Measurements from ENCODE around the gene FAM168B.
"Not testable (repeated sequence)": the region's sequence is repeated elsewhere in the genome, so short reads cannot be mapped to it uniquely, and the experiment has no call there.

The FAM168B gene

DNA sequence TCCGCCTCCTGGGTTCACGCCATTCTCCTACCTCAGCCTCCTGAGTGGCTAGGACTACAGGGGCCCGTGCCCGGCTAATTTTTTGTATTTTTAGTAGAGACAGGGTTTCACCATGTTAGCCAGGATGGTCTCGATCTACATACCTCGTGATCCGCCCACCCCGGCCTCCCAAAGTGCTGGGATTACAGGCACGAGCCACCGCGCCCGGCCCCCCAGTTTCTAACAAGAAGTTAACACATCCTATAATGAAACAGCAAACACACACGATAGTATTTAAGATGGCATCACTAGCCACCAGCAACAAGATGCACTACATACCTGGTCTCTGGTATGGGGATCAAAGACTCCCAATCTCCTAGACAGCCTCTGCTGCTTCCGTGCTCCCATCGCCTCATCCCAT, 17.7 kb downstream of the FAM168B start:
- Mint-ChIP-seq H3K36me3 (peaks cover 16% of the 10 kb centered on the region), H3K4me1 (peaks cover 58% of the 10 kb centered on the region)
- not testable (repeated sequence) for H3K4me3 Mint-ChIP-seq, H3K9me3 Mint-ChIP-seq, H3K27me3 Mint-ChIP-seq, H3K27ac Mint-ChIP-seq

DNA sequence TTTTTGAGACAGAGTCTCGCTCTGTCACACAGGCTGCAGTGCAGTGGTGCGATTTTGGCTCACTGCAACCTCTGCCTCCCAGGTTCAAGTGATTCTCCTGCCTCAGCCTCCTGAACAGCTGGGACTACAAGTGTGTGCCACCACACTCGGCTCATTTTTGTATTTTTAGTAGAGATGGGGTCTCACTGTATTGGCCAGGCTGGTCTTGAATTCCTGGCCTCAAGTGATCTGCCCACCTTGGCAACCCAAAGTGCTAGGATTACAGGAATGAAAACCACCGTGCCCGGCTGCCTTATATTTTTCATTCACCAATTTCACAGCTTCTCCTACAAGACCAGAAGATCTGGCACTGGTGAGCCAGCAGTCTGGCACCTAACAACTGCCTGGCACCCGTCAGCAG, 25.1 kb downstream of the FAM168B start:
- H3K4me3 Mint-ChIP-seq, H3K27ac Mint-ChIP-seq, H3K9me3 Mint-ChIP-seq, H3K27me3 Mint-ChIP-seq: not testable (repeated sequence)
- peaks cover 20% of the 10 kb centered on the region for H3K36me3 Mint-ChIP-seq
- H3K4me1 Mint-ChIP-seq: peaks cover 52% of the 10 kb centered on the region

DNA sequence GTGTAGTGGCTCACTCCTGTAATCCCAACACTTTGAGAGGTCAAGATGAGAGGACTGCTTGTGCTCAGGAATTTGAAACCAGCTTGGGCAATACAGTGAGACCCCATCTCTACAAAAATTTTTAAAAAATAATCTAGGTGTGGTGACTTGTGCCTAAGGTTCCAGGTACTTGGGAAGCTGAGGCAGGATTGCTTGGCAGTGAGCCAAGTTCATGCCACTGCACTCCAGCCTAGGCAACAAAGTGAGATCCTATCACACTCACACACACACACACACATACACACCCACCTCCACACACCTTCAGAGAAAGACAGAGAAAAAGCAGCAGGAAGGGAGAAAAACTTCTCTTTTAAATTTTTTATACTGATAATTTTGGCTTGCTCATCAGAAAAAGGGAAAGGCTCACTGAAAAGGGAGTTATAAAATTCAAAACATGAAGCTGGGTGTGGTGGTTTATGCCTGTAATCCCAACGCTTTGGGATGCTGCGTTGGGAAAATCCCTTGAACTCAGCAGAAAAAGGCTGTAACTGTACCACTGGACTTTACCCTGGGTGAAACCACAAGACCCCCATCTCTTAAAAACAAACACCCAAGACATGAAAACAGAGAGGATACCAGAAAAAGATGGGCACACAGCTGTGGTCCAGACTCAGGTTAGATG, 25.7 kb downstream of the FAM168B start:
- H3K27me3 Mint-ChIP-seq: no peaks in the 10 kb centered on the region
- H3K36me3 Mint-ChIP-seq: peaks cover 20% of the 10 kb centered on the region
- no peak overlapping the region for H3K4me3 Mint-ChIP-seq
- peaks cover 52% of the 10 kb centered on the region for H3K4me1 Mint-ChIP-seq
- no peak overlapping the region for H3K27ac Mint-ChIP-seq
- no peaks in the 10 kb centered on the region for H3K9me3 Mint-ChIP-seq

DNA sequence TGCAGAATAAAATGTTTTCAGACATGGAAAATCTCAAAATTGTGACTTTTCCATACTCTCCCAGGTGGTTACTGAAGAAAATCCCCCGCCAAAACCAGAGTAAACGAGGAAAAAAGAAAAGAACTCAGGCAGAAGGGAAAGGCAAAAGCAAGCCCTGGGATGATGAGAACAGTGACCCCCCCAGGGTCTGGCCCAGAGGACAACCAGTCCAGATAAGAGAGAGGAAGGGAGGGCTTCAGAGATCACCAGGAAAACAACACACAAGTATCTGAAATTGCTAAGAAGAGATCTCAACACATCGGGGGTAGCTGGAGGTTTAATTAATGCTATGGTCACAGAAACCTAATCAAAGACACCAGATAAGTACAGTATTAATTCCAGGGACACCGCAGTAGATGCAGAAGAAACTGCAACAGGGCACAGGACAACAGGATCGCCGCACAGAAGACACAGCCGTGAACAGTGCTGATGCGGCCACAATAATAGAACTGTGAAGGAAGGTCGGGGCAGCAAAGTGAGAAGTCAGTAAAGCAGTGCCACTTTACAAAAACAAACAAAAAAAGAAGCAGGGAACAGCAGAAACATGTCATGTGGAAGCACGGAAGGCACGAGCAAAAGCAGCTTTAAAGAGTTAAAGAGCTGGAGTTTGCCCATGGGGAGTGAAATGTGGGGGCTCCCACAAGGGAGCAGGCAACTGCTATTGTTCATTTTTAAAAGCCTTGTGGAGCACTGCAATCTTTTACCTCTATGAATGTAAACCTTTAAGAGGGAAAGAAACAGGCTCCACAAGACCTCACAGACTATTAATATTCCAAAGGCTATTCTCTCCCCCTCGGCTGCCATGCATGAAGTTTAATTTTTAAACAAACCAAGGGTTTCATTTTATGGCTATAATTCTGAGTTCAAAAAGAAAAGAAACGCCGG, 28.4 kb downstream of the FAM168B start:
- H3K27ac Mint-ChIP-seq: peak overlapping the region; percentile 18
- H3K4me3 Mint-ChIP-seq: no peak overlapping the region
- H3K36me3 Mint-ChIP-seq: peaks cover 14% of the 10 kb centered on the region
- no peaks in the 10 kb centered on the region for H3K27me3 Mint-ChIP-seq
- H3K4me1 Mint-ChIP-seq: peaks cover 49% of the 10 kb centered on the region
- no peaks in the 10 kb centered on the region for H3K9me3 Mint-ChIP-seq

DNA sequence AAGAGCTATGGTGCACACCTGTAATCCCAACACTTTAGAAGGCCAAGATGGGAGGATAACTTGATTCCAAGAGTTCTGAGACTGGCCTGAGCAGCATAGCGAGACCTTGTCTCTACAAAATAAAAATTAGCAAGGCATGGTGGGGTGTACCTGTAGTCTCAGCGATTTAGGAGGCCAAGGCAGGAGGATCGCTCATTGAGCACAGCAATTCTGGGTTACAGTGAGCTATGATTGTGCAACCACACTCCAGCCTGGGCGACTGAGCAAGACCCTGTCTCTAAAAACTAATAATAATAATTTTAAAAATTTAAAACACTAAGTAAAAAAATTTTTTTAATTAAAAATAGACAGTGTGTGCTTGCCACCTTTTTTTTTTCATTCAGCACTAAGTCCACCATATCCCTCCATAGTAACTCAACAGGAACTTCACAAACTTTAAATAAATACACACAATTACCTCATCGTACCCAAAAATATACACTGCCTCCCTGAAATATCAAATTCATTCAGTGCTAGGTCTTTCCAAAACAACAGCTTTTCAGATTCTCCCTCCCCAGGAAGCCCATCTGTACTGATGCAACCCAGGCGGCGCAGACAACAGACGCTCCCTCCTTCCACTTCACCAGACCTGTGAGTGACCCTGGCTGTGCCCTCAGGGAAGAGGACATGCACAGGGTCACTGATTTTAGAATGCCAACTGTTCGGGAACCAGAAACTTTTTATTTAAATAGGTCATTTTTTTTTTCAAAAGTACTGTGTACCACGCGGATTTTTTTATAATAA, 29.6 kb downstream of the FAM168B start:
- Mint-ChIP-seq H3K27ac (no peak overlapping the region), H3K4me1 (peaks cover 49% of the 10 kb centered on the region), H3K9me3 (no peaks in the 10 kb centered on the region), H3K4me3 (no peak overlapping the region), H3K36me3 (peaks cover 14% of the 10 kb centered on the region), H3K27me3 (no peaks in the 10 kb centered on the region)

DNA sequence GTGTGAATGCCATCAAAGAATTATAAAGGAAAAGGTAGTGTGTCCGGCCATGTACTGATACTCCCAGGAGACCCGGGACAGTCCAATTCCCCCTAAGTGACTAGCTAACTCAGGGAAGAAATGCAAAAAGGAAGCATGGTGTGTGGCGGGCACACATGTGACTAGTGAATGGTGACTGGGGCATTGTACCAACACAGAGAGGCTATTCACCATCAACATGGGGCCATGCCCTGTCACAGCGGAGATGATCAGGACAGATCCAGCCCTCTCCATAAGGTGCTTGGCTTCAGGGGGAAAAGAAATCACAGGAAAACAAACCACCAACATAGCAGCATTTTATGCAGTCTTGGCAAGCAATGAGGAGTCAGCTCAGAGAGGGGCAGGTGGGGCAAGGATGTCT, 34.3 kb downstream of the FAM168B start:
- no peaks in the 10 kb centered on the region for H3K9me3 Mint-ChIP-seq
- H3K4me1 Mint-ChIP-seq: peaks cover 34% of the 10 kb centered on the region
- peaks cover 8% of the 10 kb centered on the region for H3K36me3 Mint-ChIP-seq
- H3K4me3 Mint-ChIP-seq: no peak overlapping the region
- H3K27me3 Mint-ChIP-seq: no peaks in the 10 kb centered on the region
- H3K27ac Mint-ChIP-seq: no peak overlapping the region

DNA sequence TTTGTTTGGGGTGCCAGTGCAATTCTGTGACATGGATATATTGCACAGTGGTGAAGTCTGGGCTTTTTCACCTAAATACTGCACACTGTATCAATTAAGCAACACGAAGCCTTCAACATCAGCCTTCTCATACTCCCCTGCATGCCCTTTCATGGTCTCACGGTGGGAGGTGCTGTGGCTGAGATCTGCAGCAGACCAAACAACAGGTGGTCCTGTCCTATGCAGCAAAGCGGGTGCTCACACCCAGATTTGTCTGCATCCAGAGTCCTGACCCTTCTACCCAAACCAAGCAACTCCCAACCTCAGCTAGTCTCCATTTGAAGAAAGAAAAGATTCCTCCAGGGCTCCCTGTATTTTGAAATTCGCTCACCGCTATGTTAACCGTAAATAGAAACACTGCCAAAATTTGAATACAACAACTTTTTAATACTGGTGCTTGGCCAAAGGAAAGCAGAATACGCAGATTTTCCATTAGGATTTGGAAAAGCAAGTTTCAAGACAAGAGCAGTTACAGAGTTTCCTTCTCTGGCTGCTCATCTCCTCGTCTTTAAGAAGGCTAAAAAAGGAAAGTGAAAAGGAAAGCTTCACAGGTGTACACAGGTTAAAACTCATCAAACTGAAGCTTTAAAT, 34.9 kb downstream of the FAM168B start:
- Mint-ChIP-seq H3K36me3 (peaks cover 9% of the 10 kb centered on the region), H3K4me3 (no peak overlapping the region), H3K4me1 (peaks cover 31% of the 10 kb centered on the region), H3K27me3 (no peaks in the 10 kb centered on the region), H3K9me3 (no peaks in the 10 kb centered on the region), H3K27ac (peak overlapping the region; percentile 65)

DNA sequence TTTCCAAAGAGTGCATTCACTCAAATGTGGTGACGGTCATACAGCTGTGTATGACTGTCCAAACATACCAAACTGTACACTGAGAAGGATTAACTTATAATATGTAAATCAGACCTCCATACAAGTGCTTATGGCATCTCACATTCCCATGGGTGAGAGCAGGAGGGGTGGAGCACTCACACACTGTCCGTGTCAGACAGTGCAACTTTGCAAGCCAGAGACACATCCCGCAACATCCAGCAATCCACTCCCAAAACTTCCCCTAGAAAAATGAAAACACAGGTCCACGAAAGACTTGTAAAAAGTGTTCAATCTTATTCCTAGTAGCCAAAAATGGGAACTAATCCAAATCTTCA, 36.4 kb downstream of the FAM168B start:
- no peaks in the 10 kb centered on the region for H3K9me3 Mint-ChIP-seq
- H3K27ac Mint-ChIP-seq: peak overlapping the region; percentile 47
- H3K36me3 Mint-ChIP-seq: peaks cover 17% of the 10 kb centered on the region
- H3K4me1 Mint-ChIP-seq: peaks cover 27% of the 10 kb centered on the region
- H3K27me3 Mint-ChIP-seq: no peaks in the 10 kb centered on the region
- no peak overlapping the region for H3K4me3 Mint-ChIP-seq

DNA sequence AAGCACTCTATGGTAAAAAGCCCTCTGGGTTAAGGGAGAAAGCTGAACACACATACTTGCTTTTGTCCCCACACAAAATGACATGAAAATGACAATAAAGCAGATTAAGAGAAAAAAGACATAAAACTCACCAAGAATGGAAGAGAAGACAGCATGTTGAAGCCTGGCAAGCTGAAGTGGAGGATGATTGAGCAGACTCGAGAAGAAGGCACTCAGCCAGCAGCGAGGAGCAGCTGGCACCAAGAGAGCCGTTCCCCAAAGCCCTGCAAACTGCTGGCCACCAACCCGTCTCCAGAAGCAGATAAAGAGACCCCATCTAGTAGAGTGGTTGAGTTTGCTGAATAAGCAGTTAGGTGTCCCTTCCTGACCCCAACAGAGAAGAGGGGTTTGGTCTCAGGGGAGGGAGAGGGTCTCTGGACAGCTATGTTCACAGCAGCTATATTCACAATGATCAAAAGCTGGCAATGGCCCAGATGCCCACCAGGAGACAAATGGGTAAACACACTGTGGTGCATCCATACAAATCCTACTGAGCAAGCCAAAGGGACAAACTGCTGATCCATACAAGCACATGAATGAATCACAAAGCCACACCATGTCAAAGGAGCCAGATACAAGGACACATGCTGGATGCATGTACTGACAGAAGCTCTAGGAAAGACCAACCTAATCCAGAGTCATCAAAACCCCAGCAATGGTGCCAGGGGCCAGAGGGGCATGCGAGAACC, 36.9 kb downstream of the FAM168B start:
- no peaks in the 10 kb centered on the region for H3K9me3 Mint-ChIP-seq
- no peak overlapping the region for H3K4me3 Mint-ChIP-seq
- H3K36me3 Mint-ChIP-seq: peaks cover 20% of the 10 kb centered on the region
- H3K4me1 Mint-ChIP-seq: peaks cover 24% of the 10 kb centered on the region
- peak overlapping the region; percentile 66 for H3K27ac Mint-ChIP-seq
- no peaks in the 10 kb centered on the region for H3K27me3 Mint-ChIP-seq

DNA sequence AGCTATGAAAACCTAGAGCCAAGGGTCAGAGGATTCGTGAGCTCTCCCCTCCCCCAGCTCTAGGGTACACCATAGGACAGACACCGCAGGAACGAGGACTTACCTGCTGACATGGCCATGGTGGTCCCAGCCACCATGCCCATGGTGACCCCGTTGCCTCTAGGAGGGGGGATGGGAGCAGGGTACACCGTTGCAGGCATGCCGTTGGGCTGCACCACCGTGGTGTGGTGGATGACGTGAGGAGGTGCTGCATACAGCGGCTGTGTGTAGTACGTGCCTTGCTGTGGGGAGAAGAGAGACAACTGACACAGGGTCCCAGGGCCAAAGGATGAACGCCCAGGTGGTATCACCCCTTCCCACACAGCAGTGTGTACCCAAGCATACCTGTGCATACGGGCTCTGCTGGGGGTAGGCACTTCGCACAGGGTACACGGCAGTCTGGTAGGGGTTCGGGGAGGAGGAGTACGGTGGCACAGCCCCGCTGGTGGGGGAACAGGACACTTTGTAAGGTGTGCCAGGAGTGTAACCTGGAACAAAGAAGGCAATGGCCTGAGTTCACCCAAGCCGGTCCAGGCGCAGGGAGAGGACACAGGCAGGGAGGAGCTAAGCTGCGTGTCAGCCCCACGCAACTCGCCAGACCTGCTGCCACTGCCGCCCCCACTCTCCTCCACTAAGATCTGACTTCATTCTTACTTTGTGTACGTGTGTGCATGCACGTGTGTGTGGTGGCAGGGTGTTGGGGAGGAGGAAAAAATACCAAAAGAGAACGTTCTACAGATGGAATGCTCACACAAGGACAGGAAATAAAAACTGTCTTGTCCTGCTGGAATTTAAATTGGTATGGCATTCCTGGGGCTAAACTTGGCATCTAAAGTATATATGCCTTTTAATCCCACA, 37.8 kb downstream of the FAM168B start:
- Mint-ChIP-seq H3K4me1 (peaks cover 20% of the 10 kb centered on the region), H3K36me3 (peaks cover 18% of the 10 kb centered on the region), H3K9me3 (no peaks in the 10 kb centered on the region), H3K27ac (no peak overlapping the region), H3K4me3 (no peak overlapping the region), H3K27me3 (no peaks in the 10 kb centered on the region)

DNA sequence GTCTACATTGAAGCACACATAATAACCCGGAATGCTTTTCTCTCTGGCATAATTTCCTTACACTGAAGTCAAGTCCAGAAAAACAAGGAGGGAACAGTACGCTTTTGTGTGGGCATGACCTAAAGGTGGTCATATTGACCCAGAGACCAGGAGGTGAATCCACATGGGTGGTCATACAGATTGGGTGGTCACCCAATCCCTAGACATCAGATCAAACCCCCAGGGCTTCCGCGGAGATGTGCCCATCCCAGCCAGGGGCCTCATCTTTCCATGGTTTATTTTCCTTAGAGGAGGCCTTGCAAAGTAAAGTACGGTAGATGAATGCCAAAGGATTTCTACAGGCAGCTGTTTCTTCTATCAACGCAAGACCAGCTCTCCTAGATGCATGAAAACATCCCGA, 38.8 kb downstream of the FAM168B start:
- Mint-ChIP-seq H3K4me3 (no peak overlapping the region), H3K9me3 (no peaks in the 10 kb centered on the region), H3K4me1 (peaks cover 18% of the 10 kb centered on the region), H3K36me3 (peaks cover 17% of the 10 kb centered on the region), H3K27ac (no peak overlapping the region), H3K27me3 (no peaks in the 10 kb centered on the region)

DNA sequence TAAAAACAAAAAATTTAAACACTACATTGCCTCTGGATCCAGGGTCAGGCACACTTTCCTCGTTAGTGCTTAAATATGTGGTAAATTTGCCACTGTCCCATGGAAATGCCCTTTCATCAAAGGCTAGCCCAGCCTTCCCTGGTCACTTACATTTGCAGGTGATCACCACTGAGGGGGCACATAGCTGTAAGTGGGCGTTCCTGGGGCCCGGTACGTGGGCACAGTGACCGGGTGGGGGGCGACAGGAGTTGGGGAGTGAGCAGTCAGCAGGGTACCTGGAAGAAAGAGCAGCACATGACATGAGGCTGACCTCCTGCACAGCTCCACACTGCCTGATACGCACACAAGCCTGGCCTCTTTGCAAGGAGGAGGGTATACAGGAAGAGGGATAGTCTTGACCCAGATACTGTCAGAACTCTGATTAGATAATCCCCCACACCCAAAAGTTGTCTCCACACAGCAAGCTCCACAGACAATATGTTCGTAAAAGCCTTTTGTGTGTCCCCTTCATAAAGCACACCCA, 40.5 kb downstream of the FAM168B start:
- Mint-ChIP-seq H3K9me3 (no peaks in the 10 kb centered on the region), H3K4me1 (peaks cover 12% of the 10 kb centered on the region), H3K27ac (peak overlapping the region; percentile 46), H3K27me3 (no peaks in the 10 kb centered on the region), H3K36me3 (peaks cover 21% of the 10 kb centered on the region), H3K4me3 (no peak overlapping the region)

DNA sequence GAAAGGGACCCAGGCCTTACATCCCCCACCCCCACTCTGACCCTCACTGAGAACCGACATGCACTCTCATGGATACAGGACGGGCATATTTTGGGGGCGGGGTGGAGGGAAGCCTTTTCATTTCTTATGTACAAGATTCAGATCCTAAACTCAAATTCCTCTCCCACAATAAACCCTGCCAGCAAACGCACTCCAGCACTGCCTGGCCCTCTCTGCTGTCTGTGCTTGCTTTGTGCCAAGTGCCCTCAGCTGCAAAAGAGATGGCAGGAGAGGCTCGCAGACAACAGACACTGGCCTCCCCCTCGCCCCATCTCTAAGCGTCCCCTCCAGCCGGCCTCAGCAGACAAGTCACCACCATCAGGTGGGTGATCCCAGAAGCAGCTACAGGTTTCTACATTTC, 42.4 kb downstream of the FAM168B start:
- H3K36me3 Mint-ChIP-seq: peaks cover 18% of the 10 kb centered on the region
- H3K27ac Mint-ChIP-seq: no peak overlapping the region
- peaks cover under 1% of the 10 kb centered on the region for H3K4me1 Mint-ChIP-seq
- no peaks in the 10 kb centered on the region for H3K27me3 Mint-ChIP-seq
- no peaks in the 10 kb centered on the region for H3K9me3 Mint-ChIP-seq
- H3K4me3 Mint-ChIP-seq: no peak overlapping the region

DNA sequence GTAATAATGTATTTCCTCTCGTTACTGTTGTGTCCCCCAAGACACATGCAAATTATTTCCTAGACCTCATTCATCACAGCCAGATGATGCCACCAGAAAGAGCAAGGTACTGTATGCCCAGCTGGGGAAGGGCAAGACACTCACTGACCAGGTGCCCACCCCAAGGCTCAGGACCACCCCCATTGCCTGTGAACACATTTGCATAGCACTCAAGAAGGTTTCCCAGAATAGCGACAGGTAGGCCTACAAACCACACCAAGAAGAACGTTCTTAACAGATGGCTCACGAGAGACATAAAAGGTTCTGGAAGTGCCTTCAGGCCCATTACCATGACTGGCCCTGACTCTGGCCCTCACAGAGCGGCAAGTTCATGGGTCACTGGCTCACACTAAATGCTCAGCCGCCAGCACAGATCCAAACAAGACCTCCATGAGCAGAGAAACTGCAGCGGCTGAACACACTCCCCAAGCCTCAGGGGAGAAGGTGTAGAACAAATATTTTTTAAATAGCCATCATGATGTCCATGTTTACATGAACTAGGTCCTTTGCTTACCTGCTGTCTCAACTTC, 44.0 kb downstream of the FAM168B start:
- Mint-ChIP-seq H3K4me1 (no peaks in the 10 kb centered on the region), H3K9me3 (no peaks in the 10 kb centered on the region), H3K27ac (no peak overlapping the region), H3K4me3 (no peak overlapping the region), H3K27me3 (no peaks in the 10 kb centered on the region), H3K36me3 (peaks cover 17% of the 10 kb centered on the region)

Measured in activated naive CD4-positive, alpha-beta T cell treated with anti-CD3 and anti-CD28 coated beads, Interleukin-2, amount 50 U/mL, for 24 hours (primary cell).